Mesendoderm (in vitro differentiated cells): Measurements from ENCODE around the gene LRRC10.

Experiments used
- DNase-seq: peaks from one replicate; pipeline ENCODE4 v3.0.0; 2013
- H2AK5ac ChIP-seq: 2 replicates; pipeline ENCODE4 v1.6.1; 2013; ENCODE audit warnings: low read length, inconsistent platforms
- H2BK120ac ChIP-seq: 2 replicates; pipeline ENCODE4 v1.6.1; 2013; ENCODE audit warnings: low read depth, mild to moderate bottlenecking, low read length, moderate library complexity, mixed read lengths
- H2BK15ac ChIP-seq: replicated peaks from 2 replicates; pipeline ENCODE4 v1.6.1; 2013; ENCODE audit warnings: low read depth, mild to moderate bottlenecking, moderate library complexity
- H2BK5ac ChIP-seq: 2 replicates; pipeline ENCODE4 v1.6.1; 2013; ENCODE audit warnings: low read length, inconsistent platforms
- H3K18ac ChIP-seq: 2 replicates; pipeline ENCODE4 v1.6.1; 2013; ENCODE audit warnings: mild to moderate bottlenecking, low read length, mixed read lengths
- H3K23ac ChIP-seq: one replicate; pipeline ENCODE4 v1.6.1; 2013; ENCODE audit warnings: low read length
- H3K27ac ChIP-seq: 2 replicates; pipeline ENCODE4 v1.5.1; 2013; ENCODE audit warnings: low read depth, mild to moderate bottlenecking, inconsistent platforms, low read length, moderate library complexity
- H3K27me3 ChIP-seq: 2 replicates; pipeline ENCODE4 v1.6.1; 2013; ENCODE audit warnings: low read length, control low read depth, mild to moderate bottlenecking, inconsistent platforms; ENCODE audit not compliant: insufficient read depth, poor library complexity
- H3K36me3 ChIP-seq: 2 replicates; pipeline ENCODE4 v1.6.1; 2013; ENCODE audit warnings: low read length, inconsistent platforms; ENCODE audit not compliant: control insufficient read depth, insufficient read depth
- H3K4ac ChIP-seq: one replicate; pipeline ENCODE4 v1.6.1; 2013; ENCODE audit warnings: low read depth, mild to moderate bottlenecking, low read length, moderate library complexity
- H3K4me1 ChIP-seq: 2 replicates; pipeline ENCODE4 v1.6.1; 2013; ENCODE audit warnings: low read depth, low read length, inconsistent platforms; ENCODE audit not compliant: control insufficient read depth
- H3K4me2 ChIP-seq: 2 replicates; pipeline ENCODE4 v1.6.1; 2013; ENCODE audit warnings: low read length
- H3K4me3 ChIP-seq: 2 replicates; pipeline ENCODE4 v1.5.1; 2013; ENCODE audit warnings: mild to moderate bottlenecking, low read length
- H3K56ac ChIP-seq: one replicate; pipeline ENCODE4 v1.6.1; 2013; ENCODE audit warnings: low read length
- H3K79me1 ChIP-seq: 2 replicates; pipeline ENCODE4 v1.6.1; 2013; ENCODE audit warnings: low read length, inconsistent platforms
- H3K79me2 ChIP-seq: 2 replicates; pipeline ENCODE4 v1.6.1; 2013; ENCODE audit warnings: mild to moderate bottlenecking, low read length; ENCODE audit not compliant: control insufficient read depth, insufficient read depth
- H3K9ac ChIP-seq: 2 replicates; pipeline ENCODE4 v1.6.1; 2013; ENCODE audit warnings: low read length, inconsistent platforms
- H4K5ac ChIP-seq: one replicate; pipeline ENCODE4 v1.6.1; 2013; ENCODE audit warnings: low read length
- H4K8ac ChIP-seq: one replicate; pipeline ENCODE4 v1.6.1; 2013; ENCODE audit warnings: low read depth, mild to moderate bottlenecking, control low read depth, low read length, moderate library complexity
- WGBS: extraction: QIAGEN DNeasy Blood & Tissue Kit; methylation state at CpG from one replicate; pipeline ENCODE4 v1.1.7; 2013; ENCODE audit warnings: low lambda C conversion rate, missing lambda C conversion rate; ENCODE audit not compliant: insufficient coverage; ENCODE audit errors: extremely low coverage; 5-methylcytosine and 5-hydroxymethylcytosine counted together

Gene LRRC10

DNA sequence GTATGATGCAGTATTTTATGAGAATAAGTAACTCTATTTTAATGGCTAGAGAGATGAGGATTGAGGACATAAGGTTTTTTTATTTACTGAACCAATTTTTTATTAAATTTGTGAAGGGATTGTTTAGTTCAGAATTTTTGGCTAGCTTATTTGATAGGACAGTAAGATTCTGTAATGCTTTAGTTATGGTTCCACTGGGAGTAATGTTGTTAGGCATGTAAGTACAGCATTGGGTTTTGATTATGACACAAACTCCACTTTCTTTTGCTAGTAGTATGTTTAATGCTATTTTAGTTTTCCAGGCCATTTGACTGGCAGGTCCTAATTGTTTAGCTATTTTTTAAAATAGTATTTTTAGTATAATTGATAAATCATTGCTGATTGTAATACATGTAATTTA is 33.8 kb upstream of the LRRC10 start:
- no peak for DNase-seq
- H4K8ac ChIP-seq = no peak overlapping the region
- H3K23ac ChIP-seq = no peak overlapping the region
- no peaks in the 10 kb centered on the region for H3K36me3 ChIP-seq
- H2BK15ac ChIP-seq = no peak overlapping the region
- no peak overlapping the region for H3K27ac ChIP-seq
- H3K4me2 ChIP-seq = no peak overlapping the region
- no peaks in the 10 kb centered on the region for H3K79me2 ChIP-seq
- no peaks in the 10 kb centered on the region for H3K27me3 ChIP-seq
- no peak overlapping the region for H3K18ac ChIP-seq
- no peak overlapping the region for H2AK5ac ChIP-seq
- no peak overlapping the region for H4K5ac ChIP-seq
- no peaks in the 10 kb centered on the region for H3K79me1 ChIP-seq
- H2BK120ac ChIP-seq = no peak overlapping the region
- no peak overlapping the region for H2BK5ac ChIP-seq
- H3K4me3 ChIP-seq = no peak overlapping the region
- H3K9ac ChIP-seq = no peak overlapping the region
- no peak overlapping the region for H3K4ac ChIP-seq
- H3K56ac ChIP-seq = no peak overlapping the region
- H3K4me1 ChIP-seq = no peaks in the 10 kb centered on the region

DNA sequence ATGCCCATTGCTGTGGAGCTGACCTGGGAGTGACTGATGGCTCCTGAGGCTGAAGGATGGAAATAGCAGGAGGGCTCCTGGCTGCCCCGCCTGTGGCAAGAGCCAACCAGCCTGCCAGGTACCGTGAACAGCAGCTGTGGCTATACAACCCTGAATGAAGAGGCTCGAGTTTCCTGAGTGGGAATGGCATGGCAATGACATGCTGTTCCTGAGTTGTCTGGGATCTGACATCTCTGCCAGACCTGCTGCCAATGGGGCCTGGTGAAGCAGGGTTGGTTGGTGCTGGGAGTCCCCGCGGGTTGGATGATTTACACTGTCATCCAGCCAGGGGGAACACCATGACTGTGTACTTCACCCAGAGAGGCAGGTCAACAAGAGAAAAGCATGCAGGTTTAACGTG is 31.8 kb upstream of the LRRC10 start:
- Histone ChIP-seq H2BK120ac (no peak overlapping the region), H3K79me1 (no peaks in the 10 kb centered on the region), H4K8ac (no peak overlapping the region), H3K9ac (no peak overlapping the region), H3K27ac (no peak overlapping the region), H3K4me1 (no peaks in the 10 kb centered on the region), H2AK5ac (no peak overlapping the region), H2BK5ac (no peak overlapping the region), H3K79me2 (no peaks in the 10 kb centered on the region), H4K5ac (no peak overlapping the region), H2BK15ac (no peak overlapping the region), H3K27me3 (no peaks in the 10 kb centered on the region), H3K4me3 (no peak overlapping the region), H3K18ac (no peak overlapping the region), H3K4ac (no peak overlapping the region), H3K36me3 (no peaks in the 10 kb centered on the region), H3K23ac (no peak overlapping the region), H3K4me2 (no peak overlapping the region), H3K56ac (no peak overlapping the region)
- no CpG with 5 or more reads among the region's 6 CpGs for WGBS
- no peak for DNase-seq

DNA sequence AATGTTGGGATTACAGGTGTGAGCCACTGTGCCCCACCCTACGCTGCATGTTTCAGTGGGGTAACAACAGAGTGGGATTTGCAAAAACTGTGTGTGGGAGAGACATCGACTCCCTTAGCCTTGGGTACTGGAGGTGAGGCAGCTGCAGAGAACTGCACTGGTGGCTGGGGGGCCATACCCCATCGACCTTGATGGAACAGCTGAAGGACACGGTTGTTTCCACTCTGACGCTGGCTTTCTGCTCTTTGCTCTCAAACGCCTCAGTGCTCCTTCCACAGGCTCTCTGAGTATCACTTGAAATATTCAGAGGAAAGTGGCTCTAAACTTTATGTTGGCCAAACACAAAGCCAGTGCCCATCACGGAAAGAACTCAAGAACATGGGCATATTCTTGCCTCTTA is 30.8 kb upstream of the LRRC10 start:
- no CpG with 5 or more reads among the region's 7 CpGs for WGBS
- DNase-seq = no peak
- H3K36me3 ChIP-seq = no peaks in the 10 kb centered on the region
- H3K4me3 ChIP-seq = no peak overlapping the region
- H2BK120ac ChIP-seq = no peak overlapping the region
- H3K27ac ChIP-seq = no peak overlapping the region
- no peak overlapping the region for H4K8ac ChIP-seq
- H3K79me1 ChIP-seq = no peaks in the 10 kb centered on the region
- no peaks in the 10 kb centered on the region for H3K79me2 ChIP-seq
- H2BK5ac ChIP-seq = no peak overlapping the region
- no peaks in the 10 kb centered on the region for H3K27me3 ChIP-seq
- no peak overlapping the region for H4K5ac ChIP-seq
- H3K4me2 ChIP-seq = no peak overlapping the region
- H2AK5ac ChIP-seq = no peak overlapping the region
- no peak overlapping the region for H3K9ac ChIP-seq
- H3K56ac ChIP-seq = no peak overlapping the region
- H3K4ac ChIP-seq = no peak overlapping the region
- no peak overlapping the region for H3K23ac ChIP-seq
- no peak overlapping the region for H2BK15ac ChIP-seq
- no peaks in the 10 kb centered on the region for H3K4me1 ChIP-seq
- no peak overlapping the region for H3K18ac ChIP-seq

DNA sequence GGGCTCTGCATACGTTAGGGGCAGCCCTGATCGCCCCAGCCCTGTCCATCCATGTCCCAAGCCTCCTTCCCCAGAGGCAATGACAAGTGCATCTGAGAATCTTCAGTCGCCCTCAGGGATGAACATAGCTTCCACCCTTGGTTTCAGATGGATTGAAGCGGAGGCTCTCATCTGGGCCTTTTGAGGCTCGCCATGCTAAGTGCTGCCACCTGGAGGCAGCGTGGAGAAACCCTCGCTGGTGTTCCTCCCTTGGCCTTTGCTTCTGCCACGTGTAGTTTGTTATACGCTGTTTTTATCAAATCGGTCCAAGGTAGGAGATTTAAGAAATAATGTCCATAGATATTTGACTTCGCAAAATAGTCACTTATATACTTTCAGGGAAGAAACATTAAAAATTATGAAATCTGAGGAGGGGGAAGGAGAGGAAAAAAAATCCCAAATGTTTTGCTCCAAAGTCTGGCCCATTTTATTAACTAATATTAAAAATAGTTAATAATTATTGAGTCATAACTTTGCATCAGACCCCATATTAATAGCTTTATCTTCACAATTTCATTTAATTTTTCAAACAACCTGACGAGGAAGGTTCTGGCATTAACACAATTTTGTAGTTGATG is 28.8 kb upstream of the LRRC10 start:
- H4K8ac ChIP-seq = no peak overlapping the region
- no peak overlapping the region for H2AK5ac ChIP-seq
- H3K79me2 ChIP-seq = no peaks in the 10 kb centered on the region
- peak; percentile 80 for DNase-seq
- H3K9ac ChIP-seq = no peak overlapping the region
- H3K18ac ChIP-seq = no peak overlapping the region
- no peak overlapping the region for H3K4me2 ChIP-seq
- H3K36me3 ChIP-seq = no peaks in the 10 kb centered on the region
- WGBS = no CpG with 5 or more reads among the region's 12 CpGs
- no peak overlapping the region for H2BK15ac ChIP-seq
- no peaks in the 10 kb centered on the region for H3K79me1 ChIP-seq
- H3K23ac ChIP-seq = no peak overlapping the region
- H3K4ac ChIP-seq = no peak overlapping the region
- no peaks in the 10 kb centered on the region for H3K4me1 ChIP-seq
- no peak overlapping the region for H4K5ac ChIP-seq
- H2BK5ac ChIP-seq = no peak overlapping the region
- no peaks in the 10 kb centered on the region for H3K27me3 ChIP-seq
- H3K4me3 ChIP-seq = no peak overlapping the region
- no peak overlapping the region for H2BK120ac ChIP-seq
- H3K27ac ChIP-seq = no peak overlapping the region
- H3K56ac ChIP-seq = no peak overlapping the region

DNA sequence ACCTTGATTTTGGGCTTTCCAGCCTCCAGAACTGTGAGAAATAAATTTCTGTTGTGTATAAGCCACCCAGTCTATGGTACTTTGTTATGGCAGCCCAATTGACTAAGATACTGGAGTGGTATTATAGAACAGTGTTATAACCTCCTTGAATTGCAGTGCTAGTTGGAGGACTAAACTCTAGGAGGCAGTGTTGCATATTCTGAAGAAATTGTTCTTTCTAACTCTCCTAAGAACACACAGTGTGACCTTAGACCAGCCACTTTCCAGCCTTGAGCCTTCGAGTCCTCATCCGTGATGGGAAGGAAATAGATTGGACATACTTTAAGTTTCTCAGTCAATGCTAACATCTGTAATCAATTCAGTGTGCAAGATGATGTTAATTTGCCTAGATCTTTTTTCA is 22.4 kb upstream of the LRRC10 start:
- Histone ChIP-seq H3K23ac (no peak overlapping the region), H3K18ac (no peak overlapping the region), H3K56ac (no peak overlapping the region), H3K79me2 (no peaks in the 10 kb centered on the region), H3K4me2 (no peak overlapping the region), H4K8ac (no peak overlapping the region), H3K36me3 (no peaks in the 10 kb centered on the region), H2BK5ac (no peak overlapping the region), H2AK5ac (no peak overlapping the region), H3K4ac (no peak overlapping the region), H3K9ac (no peak overlapping the region), H4K5ac (no peak overlapping the region), H3K4me1 (no peaks in the 10 kb centered on the region), H2BK120ac (no peak overlapping the region), H2BK15ac (no peak overlapping the region), H3K27me3 (no peaks in the 10 kb centered on the region), H3K79me1 (no peaks in the 10 kb centered on the region), H3K4me3 (no peak overlapping the region), H3K27ac (no peak overlapping the region)
- peak; percentile 51 for DNase-seq
- WGBS = no CpG with 5 or more reads among the region's 2 CpGs

DNA sequence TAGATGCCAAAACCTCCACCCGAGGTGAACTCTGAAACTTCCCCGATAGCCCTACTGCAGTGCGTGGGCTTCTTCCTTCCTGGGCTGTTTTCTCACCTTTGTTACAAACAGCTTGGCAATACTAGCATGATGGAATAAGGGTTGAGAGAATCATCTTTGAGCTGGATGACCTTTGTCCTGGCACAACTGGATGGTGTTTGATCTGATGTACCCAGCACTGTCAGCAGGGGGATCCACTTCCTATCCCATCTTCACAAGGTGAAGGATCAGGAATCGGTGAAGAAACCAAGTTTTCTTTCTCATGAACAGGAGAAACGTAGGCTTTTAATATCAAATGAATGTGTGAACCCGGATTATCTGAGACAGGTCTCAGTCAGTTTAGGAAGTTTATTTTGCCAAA is 19.5 kb upstream of the LRRC10 start:
- no peak overlapping the region for H2BK120ac ChIP-seq
- H3K23ac ChIP-seq = no peak overlapping the region
- no peak overlapping the region for H3K9ac ChIP-seq
- H2AK5ac ChIP-seq = no peak overlapping the region
- no peak overlapping the region for H3K4me2 ChIP-seq
- no peak overlapping the region for H3K4ac ChIP-seq
- no peak overlapping the region for H3K56ac ChIP-seq
- H3K36me3 ChIP-seq = no peaks in the 10 kb centered on the region
- no peaks in the 10 kb centered on the region for H3K79me2 ChIP-seq
- no peak overlapping the region for H3K18ac ChIP-seq
- H4K8ac ChIP-seq = no peak overlapping the region
- H2BK15ac ChIP-seq = no peak overlapping the region
- no peaks in the 10 kb centered on the region for H3K27me3 ChIP-seq
- no peaks in the 10 kb centered on the region for H3K4me1 ChIP-seq
- H3K4me3 ChIP-seq = no peak overlapping the region
- no peak overlapping the region for H4K5ac ChIP-seq
- H2BK5ac ChIP-seq = no peak overlapping the region
- WGBS = no CpG with 5 or more reads among the region's 6 CpGs
- DNase-seq = peak; percentile 44
- H3K79me1 ChIP-seq = no peaks in the 10 kb centered on the region
- H3K27ac ChIP-seq = no peak overlapping the region
